GM11168 (cell line): ENCODE data around the gene WDR70.
"Not testable (repeated sequence)": the region's sequence is repeated elsewhere in the genome, so short reads cannot be mapped to it uniquely, and the experiment has no call there.

Source experiments
- in situ Hi-C: fragments of 300-500 bp; cut with MboI; formaldehyde crosslinking; loops from one replicate; pipeline ENCODE4 v1.12.0; 2022; ENCODE audit warnings: low sequenced_read_pairs; ENCODE audit not compliant: unreplicated experiment

The WDR70 gene

GRCh38 chr5:37622354-37622753, 243.2 kb downstream of the WDR70 start:
- in situ Hi-C loops, result not testable (repeated sequence)

- in situ Hi-C loops, result no loop called here
Measured at GRCh38 chr5:37626266-37626665, 247.1 kb downstream of the WDR70 start.

DNA sequence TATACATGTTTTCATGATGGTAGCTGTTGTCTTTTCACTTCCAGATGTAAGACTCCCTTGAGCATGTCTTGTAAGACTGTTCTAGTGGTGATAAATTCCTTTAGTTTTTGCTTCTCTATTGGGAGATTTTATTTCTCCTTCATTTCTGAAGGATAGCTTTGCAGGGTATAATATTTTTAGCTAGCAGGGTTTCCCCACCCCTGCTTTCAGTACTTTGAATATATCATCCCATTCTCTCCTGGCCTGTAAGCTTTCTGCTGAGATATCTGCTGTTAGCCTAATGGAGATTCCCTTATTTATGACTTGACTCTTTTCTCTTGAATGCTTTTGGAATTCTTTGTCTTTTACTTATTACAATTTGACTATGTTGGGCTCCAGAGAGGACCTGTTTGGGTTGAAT, 249.8 kb downstream of the WDR70 start:
- in situ Hi-C loops, result no loop called here

DNA sequence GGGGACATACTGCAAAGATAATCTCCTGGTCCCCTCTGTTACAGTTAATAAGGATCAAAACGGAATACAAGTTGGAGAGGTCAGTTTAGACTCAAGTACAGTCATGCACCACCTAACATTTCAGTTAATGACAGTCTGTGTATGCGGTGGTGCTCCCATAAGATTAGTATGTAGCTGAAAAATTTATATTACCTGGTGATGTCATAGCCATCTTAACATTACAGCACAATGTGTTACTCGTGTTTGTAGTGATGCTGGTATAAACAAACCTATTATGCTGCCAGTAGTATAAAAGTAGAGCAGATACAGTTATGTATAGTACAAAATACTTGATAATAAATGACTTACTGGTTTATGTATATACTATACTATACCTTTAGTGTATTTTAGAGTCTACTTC, 252.8 kb downstream of the WDR70 start:
- in situ Hi-C loops, result no loop called here

DNA sequence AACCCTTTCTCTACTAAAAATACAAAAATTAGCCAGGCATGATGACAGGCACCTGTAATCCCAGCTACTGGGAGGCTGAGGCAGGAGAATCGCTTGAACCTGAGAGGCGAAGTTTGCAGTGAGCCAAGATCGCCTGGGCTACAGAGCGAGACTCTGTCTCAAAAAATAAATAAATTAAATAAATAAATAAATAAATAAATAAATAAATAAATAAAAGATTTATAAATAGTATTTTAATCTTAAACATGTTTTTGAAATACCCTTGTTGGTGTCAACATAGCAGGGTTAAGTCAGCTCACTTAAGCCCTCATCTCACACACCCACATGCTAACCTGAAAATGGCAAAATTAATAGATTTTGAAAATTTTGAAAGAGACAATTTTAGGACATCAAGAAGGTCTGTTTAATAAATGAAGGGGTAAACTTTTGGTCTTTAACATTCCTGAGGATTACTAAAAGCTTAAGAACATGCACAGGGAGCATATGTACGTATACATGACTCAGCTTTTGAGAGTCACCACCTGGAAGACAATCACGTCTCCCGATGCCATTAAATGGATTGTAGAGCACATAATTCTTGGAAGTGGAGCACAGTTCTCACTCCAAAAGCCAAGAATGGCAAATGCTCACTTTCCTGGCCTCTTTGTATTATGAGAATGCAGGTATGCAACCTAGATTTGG, 258.2 kb downstream of the WDR70 start:
- in situ Hi-C loops, result no loop called here

DNA sequence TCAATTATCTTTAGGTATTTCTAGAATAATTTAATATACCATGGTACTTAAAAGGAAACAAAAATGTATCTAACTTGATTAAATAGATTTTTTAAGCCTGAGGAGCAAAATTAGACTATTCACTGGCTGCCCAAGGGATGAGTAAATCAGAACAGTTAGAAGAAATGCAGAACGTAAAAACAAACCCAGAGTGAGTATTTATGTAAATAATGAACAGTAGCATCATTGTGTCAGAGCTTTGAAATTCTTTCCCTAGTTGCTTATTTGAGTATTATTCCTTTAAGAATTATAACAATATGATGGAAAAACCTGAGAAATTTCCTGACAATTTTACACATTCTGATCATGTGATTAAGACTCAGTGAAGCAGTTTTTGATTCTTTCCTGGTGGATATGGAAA, 259.8 kb downstream of the WDR70 start:
- in situ Hi-C loops, result no loop called here

GRCh38 chr5:37640088-37640487, 261.0 kb downstream of the WDR70 start:
- in situ Hi-C loops, result no loop called here

GRCh38 chr5:37641933-37642332, 262.8 kb downstream of the WDR70 start:
- in situ Hi-C loops, result no loop called here

GRCh38 chr5:37645707-37646106, 266.6 kb downstream of the WDR70 start:
- in situ Hi-C loops, result no loop called here

DNA sequence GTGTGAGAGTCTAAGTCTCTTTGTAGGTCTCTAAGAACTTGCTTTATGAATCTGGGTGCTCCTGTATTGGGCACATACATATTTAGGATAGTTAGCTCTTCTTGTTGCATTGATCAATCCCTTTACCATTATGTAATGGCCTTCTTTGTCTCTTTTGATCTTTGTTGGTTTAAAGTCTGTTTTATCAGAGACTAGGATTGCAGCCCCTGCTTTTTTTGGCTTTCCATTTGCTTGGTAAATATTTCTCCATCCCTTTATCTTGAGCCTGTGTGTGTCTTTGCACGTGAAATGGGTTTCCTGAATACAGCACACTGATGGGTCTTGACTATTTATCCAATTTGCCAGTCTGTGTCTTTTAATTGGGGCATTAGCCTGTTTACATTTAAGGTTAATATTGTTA, 275.4 kb downstream of the WDR70 start:
- in situ Hi-C loops, result not testable (repeated sequence)

GRCh38 chr5:37657046-37657445, 277.9 kb downstream of the WDR70 start:
- in situ Hi-C loops, result no loop called here

- in situ Hi-C loops, result no loop called here
Measured at GRCh38 chr5:37658440-37658839, 279.3 kb downstream of the WDR70 start.

- in situ Hi-C loops, result no loop called here
Measured at GRCh38 chr5:37660319-37660718, 281.2 kb downstream of the WDR70 start.

DNA sequence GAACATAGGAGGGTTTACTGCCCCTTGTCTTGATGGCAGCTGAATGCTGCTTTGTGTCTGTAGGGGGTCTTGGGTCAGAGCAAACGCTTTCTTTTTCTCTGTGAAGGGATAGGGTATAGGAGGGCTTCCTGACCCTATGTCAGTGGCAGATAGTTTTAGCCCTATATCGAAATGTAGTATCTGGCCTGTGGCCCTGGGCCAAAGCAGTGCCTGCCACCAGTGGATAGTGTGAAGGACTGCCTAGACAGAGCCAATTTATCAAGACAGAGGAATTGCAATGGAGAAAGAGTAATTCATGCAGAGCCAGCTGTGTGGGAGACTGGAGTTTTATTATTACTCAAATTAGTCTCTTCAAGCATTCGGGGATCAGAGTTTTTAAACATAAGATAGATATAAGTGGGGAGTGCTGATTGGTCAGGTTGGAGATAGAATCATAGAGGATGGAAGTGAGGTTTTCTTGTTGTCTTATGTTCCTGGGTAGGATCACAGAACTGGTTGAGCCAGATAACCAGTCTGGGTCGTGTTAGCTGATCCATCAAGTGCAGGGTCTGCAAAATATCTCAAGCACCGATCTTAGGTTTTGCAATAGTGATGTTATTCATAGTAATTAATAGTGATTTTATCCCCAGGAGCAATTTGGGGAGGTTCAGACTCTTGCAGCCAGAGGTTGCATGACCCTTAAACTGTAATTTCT, 282.3 kb downstream of the WDR70 start:
- in situ Hi-C loops, result no loop called here

GRCh38 chr5:37661951-37662350, 282.8 kb downstream of the WDR70 start:
- in situ Hi-C loops, result no loop called here

DNA sequence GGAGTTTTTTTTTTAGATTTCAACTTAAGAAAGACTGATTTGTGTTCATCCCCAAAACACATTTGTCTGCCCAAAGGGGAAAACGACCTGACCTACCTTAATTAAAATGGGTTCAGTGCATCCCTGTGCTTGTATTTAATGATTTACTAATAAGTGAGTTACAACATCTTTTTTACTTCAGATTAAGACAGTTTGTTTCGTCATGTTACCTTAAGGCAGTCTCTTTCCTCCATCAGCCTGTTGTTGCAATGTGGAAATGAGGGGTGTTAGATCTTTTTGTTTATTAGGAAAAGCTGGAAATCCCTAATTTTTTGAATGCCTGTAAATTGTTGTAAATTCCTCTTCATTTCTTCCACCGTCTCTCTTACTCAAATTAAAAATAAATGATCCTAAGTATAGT, 283.2 kb downstream of the WDR70 start:
- in situ Hi-C loops, result no loop called here

DNA sequence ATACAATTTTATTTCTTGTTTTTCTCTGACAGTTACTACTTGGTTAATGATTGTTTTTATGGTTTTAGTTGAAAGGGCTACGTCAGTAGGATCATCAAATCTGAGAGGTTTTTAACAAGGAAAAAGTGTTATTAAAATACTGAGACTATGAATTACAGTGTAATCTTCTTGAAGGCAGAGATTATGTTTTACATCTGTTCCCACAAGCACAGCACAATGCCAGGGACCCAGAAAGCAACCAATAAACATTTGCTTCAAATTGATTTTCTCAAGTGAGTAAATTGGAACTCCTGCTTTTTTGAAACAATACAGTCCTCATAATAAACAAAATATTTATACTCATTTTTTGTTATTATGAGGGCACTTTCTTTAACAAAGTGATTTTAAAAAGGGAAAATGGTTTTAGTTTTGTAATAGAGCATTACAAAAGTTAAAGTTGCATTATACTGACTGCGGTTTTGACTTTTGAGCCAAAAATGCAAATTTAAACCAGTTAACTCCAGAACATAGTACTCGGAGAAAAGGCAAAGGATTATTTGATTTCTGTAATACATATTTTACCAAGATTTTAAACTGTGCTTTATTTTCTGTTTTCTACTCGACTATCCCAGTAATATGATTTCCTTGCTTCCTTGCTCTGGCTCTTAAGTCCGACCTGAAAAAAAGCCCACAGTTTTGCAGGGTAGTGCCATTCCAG, 283.8 kb downstream of the WDR70 start:
- in situ Hi-C loops, result no loop called here

- in situ Hi-C loops, result no loop called here
Measured at GRCh38 chr5:37663538-37663937, 284.4 kb downstream of the WDR70 start.

- in situ Hi-C loops, result no loop called here
Measured at GRCh38 chr5:37664551-37664950, 285.4 kb downstream of the WDR70 start.

DNA sequence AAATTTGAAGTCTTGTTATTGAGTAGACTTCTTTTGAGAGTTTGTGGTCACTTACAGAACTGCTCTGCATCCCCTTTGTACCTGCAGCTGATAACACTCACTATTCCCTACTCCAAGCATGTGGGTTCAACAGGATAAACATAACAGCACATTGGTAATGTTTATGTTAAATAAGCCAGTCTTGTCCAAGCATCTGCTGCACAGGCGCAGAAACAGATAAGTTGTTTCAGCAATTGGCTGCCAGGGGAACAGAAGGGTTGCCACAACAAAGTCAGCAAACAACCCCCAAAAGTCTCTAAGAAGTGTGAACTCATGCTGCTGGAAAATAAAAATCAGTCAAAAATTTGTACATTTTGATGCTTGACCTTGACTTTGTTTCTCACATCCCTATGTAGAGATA, 286.2 kb downstream of the WDR70 start:
- in situ Hi-C loops, result no loop called here

GRCh38 chr5:37665889-37666288, 286.8 kb downstream of the WDR70 start:
- in situ Hi-C loops, result no loop called here
